ENCODE results near the gene HRH4.

Gene HRH4

GRCh38 chr18:24502667-24503523 lies 42.5 kb downstream of the HRH4 start:
- Mint-ChIP-seq H3K36me3 (ENCODE audit: insufficient read depth) (peaks cover 3% of the 10 kb centered on the region), H3K4me1 (ENCODE audit: low read depth in 2 of 2) (no peaks in the 10 kb centered on the region), H3K4me3 (no peak overlapping the region), H3K27ac (no peak overlapping the region), H3K27me3 (peaks cover 0 to 14% of the 10 kb centered on the region in 2 donors), H3K9me3 (no peaks in the 10 kb centered on the region)
- no peak for ATAC-seq (replicated peaks)
- DNase-seq, result no peak

GRCh38 chr18:24504401-24504800 lies 44.0 kb downstream of the HRH4 start:
- DNase-seq (no peak), ATAC-seq (replicated peaks) (no peak)
- no peaks in the 10 kb centered on the region for H3K36me3 Mint-ChIP-seq (ENCODE audit: insufficient read depth)
- H3K27ac Mint-ChIP-seq, result no peak overlapping the region
- H3K4me3 Mint-ChIP-seq, result no peak overlapping the region
- peaks cover 0 to 14% of the 10 kb centered on the region in 2 donors for H3K27me3 Mint-ChIP-seq
- no peaks in the 10 kb centered on the region for H3K4me1 Mint-ChIP-seq (ENCODE audit: low read depth in 2 of 2)
- no peaks in the 10 kb centered on the region for H3K9me3 Mint-ChIP-seq

GRCh38 chr18:24506175-24506574 lies 45.7 kb downstream of the HRH4 start:
- Mint-ChIP-seq H3K36me3 (ENCODE audit: insufficient read depth) (no peaks in the 10 kb centered on the region), H3K4me1 (ENCODE audit: low read depth in 2 of 2) (no peaks in the 10 kb centered on the region), H3K9me3 (no peaks in the 10 kb centered on the region), H3K27me3 (peaks cover 0 to 12% of the 10 kb centered on the region in 2 donors), H3K4me3 (no peak overlapping the region), H3K27ac (no peak overlapping the region)
- DNase-seq (no peak), ATAC-seq (replicated peaks) (no peak)

- H3K27ac Mint-ChIP-seq, result no peak overlapping the region
- H3K27me3 Mint-ChIP-seq, result peaks cover 0 to 8% of the 10 kb centered on the region in 2 donors
- H3K4me3 Mint-ChIP-seq, result no peak overlapping the region
- ATAC-seq (replicated peaks) (no peak), DNase-seq (no peak)
- H3K9me3 Mint-ChIP-seq, result no peaks in the 10 kb centered on the region
- H3K36me3 Mint-ChIP-seq (ENCODE audit: insufficient read depth), result no peaks in the 10 kb centered on the region
- no peaks in the 10 kb centered on the region for H3K4me1 Mint-ChIP-seq (ENCODE audit: low read depth in 2 of 2)
Observed at GRCh38 chr18:24509435-24509834, 49.0 kb downstream of the HRH4 start.

- Mint-ChIP-seq H3K4me3 (no peak overlapping the region), H3K27me3 (no peaks in the 10 kb centered on the region), H3K9me3 (no peaks in the 10 kb centered on the region), H3K4me1 (ENCODE audit: low read depth in 2 of 2) (no peaks in the 10 kb centered on the region), H3K36me3 (ENCODE audit: insufficient read depth) (no peaks in the 10 kb centered on the region), H3K27ac (no peak overlapping the region)
- DNase-seq (no peak), ATAC-seq (replicated peaks) (peak; percentile 45)
Observed at GRCh38 chr18:24514439-24514838, 54.0 kb downstream of the HRH4 start.

- H3K36me3 Mint-ChIP-seq (ENCODE audit: insufficient read depth), result no peaks in the 10 kb centered on the region
- DNase-seq (no peak), ATAC-seq (replicated peaks) (no peak)
- H3K4me3 Mint-ChIP-seq, result no peak overlapping the region
- peak overlapping the region in 1 of 2 donors; percentile 17 for H3K27ac Mint-ChIP-seq
- no peaks in the 10 kb centered on the region for H3K4me1 Mint-ChIP-seq (ENCODE audit: low read depth in 2 of 2)
- H3K27me3 Mint-ChIP-seq, result peaks cover 0 to 3% of the 10 kb centered on the region in 2 donors
- H3K9me3 Mint-ChIP-seq, result no peaks in the 10 kb centered on the region
Observed at GRCh38 chr18:24515721-24516120, 55.3 kb downstream of the HRH4 start.

GRCh38 chr18:24516261-24516660 lies 55.8 kb downstream of the HRH4 start:
- Mint-ChIP-seq H3K4me1 (ENCODE audit: low read depth in 2 of 2) (no peaks in the 10 kb centered on the region), H3K4me3 (no peak overlapping the region), H3K27ac (no peak overlapping the region), H3K36me3 (ENCODE audit: insufficient read depth) (no peaks in the 10 kb centered on the region), H3K9me3 (no peaks in the 10 kb centered on the region), H3K27me3 (peaks cover 0 to 8% of the 10 kb centered on the region in 2 donors)
- no peak for ATAC-seq (replicated peaks)
- no peak for DNase-seq

- H3K4me1 Mint-ChIP-seq (ENCODE audit: low read depth in 2 of 2), result no peaks in the 10 kb centered on the region
- no peak for ATAC-seq (replicated peaks)
- peaks cover 0 to 9% of the 10 kb centered on the region in 2 donors for H3K27me3 Mint-ChIP-seq
- H3K9me3 Mint-ChIP-seq, result no peaks in the 10 kb centered on the region
- H3K36me3 Mint-ChIP-seq (ENCODE audit: insufficient read depth), result no peaks in the 10 kb centered on the region
- peak overlapping the region in 1 of 2 donors; percentile 21 for H3K27ac Mint-ChIP-seq
- DNase-seq, result no peak
- no peak overlapping the region for H3K4me3 Mint-ChIP-seq
Observed at GRCh38 chr18:24517554-24517953, 57.1 kb downstream of the HRH4 start.

- no peak overlapping the region for H3K4me3 Mint-ChIP-seq
Observed at GRCh38 chr18:24518596-24518995, 58.2 kb downstream of the HRH4 start.

More at GRCh38 chr18:24518596-24518995, 58.2 kb downstream of the HRH4 start:
- Mint-ChIP-seq H3K36me3 (ENCODE audit: insufficient read depth) (no peaks in the 10 kb centered on the region), H3K4me1 (ENCODE audit: low read depth in 2 of 2) (no peaks in the 10 kb centered on the region), H3K9me3 (no peaks in the 10 kb centered on the region), H3K27ac (no peak overlapping the region), H3K27me3 (peaks cover 0 to 9% of the 10 kb centered on the region in 2 donors)
- ATAC-seq (replicated peaks) (no peak), DNase-seq (no peak)

All from effector memory CD8-positive, alpha-beta T cell (primary cell).